ENCODE measurements around the gene RNF150.

The RNF150 gene

DNA sequence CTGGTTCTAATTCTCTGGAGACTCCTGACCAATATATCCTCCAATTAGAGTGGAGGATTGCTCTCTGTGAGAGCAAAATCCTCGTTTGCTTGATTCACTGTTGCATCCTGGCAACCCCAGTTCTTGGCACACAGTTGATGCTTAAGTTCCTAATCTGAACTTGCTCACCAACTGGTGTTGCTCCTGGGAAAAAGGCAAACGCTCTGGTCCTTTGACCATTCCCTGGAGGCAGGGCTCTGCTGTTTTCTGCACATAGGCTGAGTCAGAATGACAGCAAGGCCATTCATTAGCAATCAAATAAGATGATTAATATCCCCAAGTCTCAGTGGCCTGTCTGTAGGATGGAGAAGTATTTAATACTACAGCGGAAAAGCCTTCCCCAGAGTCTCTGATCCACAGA lies 204.4 kb downstream of the RNF150 start:
- no peak overlapping the region for H3K4me3 ChIP-seq (ENCODE audit: low read depth, low read length)
- TF ChIP-seq, protein P1, sequence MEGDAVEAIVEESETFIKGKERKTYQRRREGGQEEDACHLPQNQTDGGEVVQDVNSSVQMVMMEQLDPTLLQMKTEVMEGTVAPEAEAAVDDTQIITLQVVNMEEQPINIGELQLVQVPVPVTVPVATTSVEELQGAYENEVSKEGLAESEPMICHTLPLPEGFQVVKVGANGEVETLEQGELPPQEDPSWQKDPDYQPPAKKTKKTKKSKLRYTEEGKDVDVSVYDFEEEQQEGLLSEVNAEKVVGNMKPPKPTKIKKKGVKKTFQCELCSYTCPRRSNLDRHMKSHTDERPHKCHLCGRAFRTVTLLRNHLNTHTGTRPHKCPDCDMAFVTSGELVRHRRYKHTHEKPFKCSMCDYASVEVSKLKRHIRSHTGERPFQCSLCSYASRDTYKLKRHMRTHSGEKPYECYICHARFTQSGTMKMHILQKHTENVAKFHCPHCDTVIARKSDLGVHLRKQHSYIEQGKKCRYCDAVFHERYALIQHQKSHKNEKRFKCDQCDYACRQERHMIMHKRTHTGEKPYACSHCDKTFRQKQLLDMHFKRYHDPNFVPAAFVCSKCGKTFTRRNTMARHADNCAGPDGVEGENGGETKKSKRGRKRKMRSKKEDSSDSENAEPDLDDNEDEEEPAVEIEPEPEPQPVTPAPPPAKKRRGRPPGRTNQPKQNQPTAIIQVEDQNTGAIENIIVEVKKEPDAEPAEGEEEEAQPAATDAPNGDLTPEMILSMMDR (IDR thresholded peaks at IDR 0.05; ENCODE audit: insufficient read depth, low read depth, low read length, missing control alignments), result no peak
- no peak for DNase-seq (ENCODE audit: low read depth)

DNA sequence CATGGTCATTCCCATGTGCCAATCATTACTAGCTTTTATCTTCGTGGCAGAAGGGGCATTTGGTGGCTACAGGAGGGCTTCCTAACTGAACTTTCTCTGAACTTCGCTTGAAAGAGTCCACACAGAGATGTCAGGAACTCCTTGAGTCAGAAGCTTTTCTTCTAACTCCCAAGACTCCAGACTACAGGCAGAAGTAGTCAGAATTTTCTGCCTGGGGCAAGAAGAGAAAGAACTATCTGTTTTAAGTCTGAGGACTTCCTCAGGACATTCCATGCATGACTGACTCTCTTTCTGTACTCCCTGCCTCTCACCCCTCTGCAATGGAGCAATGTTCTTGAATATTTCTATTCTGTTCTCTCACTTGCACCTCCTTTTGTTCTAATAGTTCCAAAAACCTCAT lies 206.6 kb downstream of the RNF150 start:
- TF ChIP-seq, protein P1 (IDR thresholded peaks at IDR 0.05; ENCODE audit: insufficient read depth, low read depth, low read length, missing control alignments), result no peak
- DNase-seq (ENCODE audit: low read depth), result no peak
- H3K4me3 ChIP-seq (ENCODE audit: low read depth, low read length), result no peak overlapping the region

DNA sequence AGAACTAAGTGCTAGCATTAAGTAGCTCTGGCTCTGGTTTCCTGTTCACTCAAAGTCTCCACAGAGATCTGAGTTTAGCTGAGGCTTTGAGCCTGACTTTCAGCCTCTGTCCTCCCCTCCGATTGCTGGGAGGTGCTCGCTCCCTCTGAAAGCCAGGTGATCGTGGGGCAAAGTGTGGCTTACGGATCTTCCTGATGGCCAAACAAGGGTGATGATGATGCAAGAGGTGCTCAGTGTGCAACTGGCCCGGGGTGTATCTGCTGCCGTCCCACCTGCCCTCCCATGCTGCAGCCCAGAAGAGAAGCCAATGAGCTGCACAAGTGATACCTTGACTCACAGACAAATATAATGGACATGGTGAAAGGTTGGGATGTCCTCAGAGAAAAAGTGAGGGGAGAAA lies 207.9 kb downstream of the RNF150 start:
- TF ChIP-seq, protein P1 (IDR thresholded peaks at IDR 0.05; ENCODE audit: insufficient read depth, low read depth, low read length, missing control alignments), result no peak
- no peak for DNase-seq (ENCODE audit: low read depth)
- no peak overlapping the region for H3K4me3 ChIP-seq (ENCODE audit: low read depth, low read length)

DNA sequence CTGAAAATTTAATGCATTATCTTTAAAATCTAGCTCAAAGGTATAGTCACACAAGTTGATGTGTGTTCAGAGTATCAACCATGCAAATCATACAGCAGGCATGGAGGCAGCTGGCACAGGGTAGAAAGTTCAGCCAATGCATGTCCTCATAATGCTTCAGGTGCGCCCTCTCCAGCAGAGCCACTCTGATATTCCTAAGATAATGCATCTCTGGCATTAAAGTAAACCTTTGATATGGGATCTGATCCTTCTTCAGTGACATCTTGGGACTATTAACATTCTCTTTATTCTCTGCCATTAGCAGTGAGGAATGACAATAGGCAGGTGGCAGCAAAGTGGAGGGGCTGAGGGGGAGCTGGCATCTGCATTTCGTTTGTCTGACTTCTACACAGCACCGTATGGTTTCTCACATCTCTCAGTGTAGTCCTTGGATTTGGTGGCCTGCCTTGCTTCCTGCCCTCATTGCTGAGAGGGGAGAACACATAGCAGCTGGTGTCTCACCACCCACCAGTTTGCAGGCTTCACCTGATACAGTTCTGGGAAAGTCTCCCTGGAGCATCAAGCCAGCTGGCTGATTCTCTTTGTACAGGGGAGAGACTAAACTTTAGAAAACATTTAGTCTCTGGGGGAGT lies 208.4 kb downstream of the RNF150 start:
- H3K4me3 ChIP-seq (ENCODE audit: low read depth, low read length), result no peak overlapping the region
- DNase-seq (ENCODE audit: low read depth), result no peak
- TF ChIP-seq, protein P1 (IDR thresholded peaks at IDR 0.05; ENCODE audit: insufficient read depth, low read depth, low read length, missing control alignments), result no peak

DNA sequence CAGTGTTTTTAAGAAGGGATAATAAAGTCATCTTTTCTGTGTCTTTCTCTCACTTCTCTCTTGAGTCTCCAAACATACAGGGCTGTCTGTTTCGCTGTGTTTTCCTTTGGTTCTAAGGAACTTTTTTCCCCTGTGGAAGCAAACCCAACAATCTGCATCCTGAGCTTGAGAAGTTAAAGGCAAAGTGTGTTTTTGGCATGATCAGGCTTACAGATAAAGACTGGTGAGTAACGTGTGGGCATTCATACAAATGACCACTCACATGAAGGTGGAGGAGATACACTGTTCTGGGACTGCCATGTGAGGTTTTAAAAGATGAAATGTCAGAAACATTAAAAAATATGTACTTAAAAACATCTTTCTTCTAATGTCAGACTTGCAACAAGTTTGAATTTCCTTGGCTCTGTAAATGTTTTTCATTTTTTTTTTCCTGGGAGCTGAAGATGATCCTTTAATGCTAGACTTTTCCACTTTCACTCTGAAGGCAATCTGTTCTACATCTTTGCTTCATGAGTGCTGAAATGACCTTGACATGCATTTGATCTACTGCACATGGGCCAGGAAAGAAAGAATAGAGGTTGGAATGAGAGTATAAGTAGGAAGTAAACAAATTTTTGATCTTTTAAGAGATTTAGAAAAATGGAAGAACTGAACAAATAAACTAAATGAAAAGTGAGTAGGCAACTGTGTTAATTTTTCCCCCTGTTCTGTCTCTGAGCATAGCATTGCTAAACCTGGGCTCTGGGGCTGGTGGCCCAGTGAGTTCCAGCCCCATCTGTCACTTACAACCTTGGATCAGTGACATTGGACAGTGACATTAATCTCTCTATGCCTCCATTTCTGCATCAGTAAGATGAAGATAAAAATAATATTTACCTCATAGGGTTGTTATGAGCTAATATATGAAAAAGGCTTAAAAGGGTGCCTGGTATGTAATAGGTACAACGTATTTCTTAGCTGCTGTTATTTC lies 226.0 kb downstream of the RNF150 start:
- TF ChIP-seq, protein P1 (IDR thresholded peaks at IDR 0.05; ENCODE audit: insufficient read depth, low read depth, low read length, missing control alignments), result no peak
- DNase-seq (ENCODE audit: low read depth), result no peak
- no peak overlapping the region for H3K4me3 ChIP-seq (ENCODE audit: low read depth, low read length)

DNA sequence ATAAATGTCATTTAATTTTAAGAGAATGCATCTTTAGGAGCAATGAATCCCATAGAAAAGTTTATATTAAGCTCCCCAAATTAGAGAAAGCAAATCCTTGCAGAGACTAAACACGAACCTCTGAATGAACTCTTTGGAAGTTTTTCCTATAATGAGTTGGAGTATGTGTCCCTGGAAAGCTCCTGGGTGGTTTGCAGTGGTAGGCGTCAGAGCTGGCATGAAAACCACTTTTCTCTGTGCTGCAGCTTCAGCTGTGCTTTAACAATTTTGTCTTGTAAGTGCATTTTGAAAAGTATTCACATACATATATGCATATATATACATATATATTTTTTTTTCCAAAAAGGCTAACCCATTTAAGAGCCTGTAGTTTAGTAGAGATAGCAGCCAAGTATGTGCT lies 228.4 kb downstream of the RNF150 start:
- no peak for DNase-seq (ENCODE audit: low read depth)
- H3K4me3 ChIP-seq (ENCODE audit: low read depth, low read length), result no peak overlapping the region
- TF ChIP-seq, protein P1 (IDR thresholded peaks at IDR 0.05; ENCODE audit: insufficient read depth, low read depth, low read length, missing control alignments), result no peak

All from GM12865 (cell line).